Muscle layer of colon (tissue), 2 donors: Measurements from ENCODE around the gene MTMR4.
"Not testable (repeated sequence)": the region's sequence is repeated elsewhere in the genome, so short reads cannot be mapped to it uniquely, and the experiment has no call there.

ENCODE experiments used
- H3K27ac ChIP-seq: one replicate; pipeline ENCODE4 v1.7.0; 2013; ENCODE audit warnings: low read depth, mild to moderate bottlenecking, low read length, moderate library complexity
- H3K27me3 ChIP-seq, 2 donors: one replicate each; pipeline ENCODE4 v1.7.0; 2013; ENCODE audit warnings: low read length in 2 of 2, mild to moderate bottlenecking in 2 of 2; ENCODE audit not compliant: insufficient read depth in 2 of 2, control insufficient read depth in 1 of 2
- H3K36me3 ChIP-seq: one replicate; pipeline ENCODE4 v1.7.0; 2013; ENCODE audit warnings: mild to moderate bottlenecking, low read length; ENCODE audit not compliant: insufficient read depth
- H3K4me1 ChIP-seq: one replicate; pipeline ENCODE4 v1.7.0; 2013; ENCODE audit warnings: mild to moderate bottlenecking, low read length; ENCODE audit not compliant: insufficient read depth
- H3K4me3 ChIP-seq, 2 donors: one replicate each; pipeline ENCODE4 v1.7.0; 2013; ENCODE audit warnings: low read length in 2 of 2, low read depth in 1 of 2, mild to moderate bottlenecking in 1 of 2, moderate library complexity in 1 of 2
- H3K9ac ChIP-seq: one replicate; pipeline ENCODE4 v1.7.0; 2013; ENCODE audit warnings: low read length
- H3K9me3 ChIP-seq: one replicate; pipeline ENCODE4 v1.7.0; 2013; ENCODE audit warnings: mild to moderate bottlenecking, low read length
- donor health status: abdominal sarcoma.
- donor health status: Adenocarcinoma of cecum.

Gene MTMR4

GRCh38 chr17:58491510-58492045, 22.9 kb downstream of the MTMR4 start:
- Histone ChIP-seq H3K4me1 (no peaks in the 10 kb centered on the region), H3K27ac (no peak overlapping the region), H3K36me3 (peaks cover 66% of the 10 kb centered on the region), H3K9me3 (no peaks in the 10 kb centered on the region), H3K27me3 (no peaks in the 10 kb centered on the region), H3K9ac (no peak overlapping the region), H3K4me3 (no peak overlapping the region)

GRCh38 chr17:58488428-58488890, 26.0 kb downstream of the MTMR4 start:
- no peaks in the 10 kb centered on the region for H3K9me3 ChIP-seq
- H3K4me3 ChIP-seq, result no peak overlapping the region
- H3K27me3 ChIP-seq, result no peaks in the 10 kb centered on the region
- peaks cover 41% of the 10 kb centered on the region for H3K36me3 ChIP-seq
- no peaks in the 10 kb centered on the region for H3K4me1 ChIP-seq
- no peak overlapping the region for H3K9ac ChIP-seq
- H3K27ac ChIP-seq, result no peak overlapping the region

- H3K9ac ChIP-seq, result no peak within 1 kb of the TSS
- H3K27me3 ChIP-seq, result no peaks in the 10 kb centered on the region
- H3K27ac ChIP-seq, result no peak within 1 kb of the TSS
- no peaks in the 10 kb centered on the region for H3K9me3 ChIP-seq
- H3K36me3 ChIP-seq, result peaks cover 38% of the 10 kb centered on the region
- H3K4me3 ChIP-seq, result no peak within 1 kb of the TSS
- H3K4me1 ChIP-seq, result no peaks in the 10 kb centered on the region
Measured at GRCh38 chr17:58487589-58488427, 26.6 kb downstream of the MTMR4 start, which contains the start of gene HSF5. TSS of gene HSF5 (minus strand) at chr17:58488408. CDS start at chr17:58488274, 134 bp downstream.

- Histone ChIP-seq H3K9ac (no peak overlapping the region), H3K4me3 (no peak overlapping the region), H3K9me3 (no peaks in the 10 kb centered on the region), H3K27me3 (no peaks in the 10 kb centered on the region), H3K36me3 (peaks cover 10% of the 10 kb centered on the region), H3K27ac (no peak overlapping the region), H3K4me1 (no peaks in the 10 kb centered on the region)
Measured at GRCh38 chr17:58484600-58484999, 29.8 kb downstream of the MTMR4 start.

GRCh38 chr17:58481798-58482197, 32.6 kb downstream of the MTMR4 start:
- H3K9me3 ChIP-seq, H3K9ac ChIP-seq, H3K27ac ChIP-seq, H3K4me3 ChIP-seq, H3K27me3 ChIP-seq, H3K36me3 ChIP-seq, H3K4me1 ChIP-seq: not testable (repeated sequence)

GRCh38 chr17:58480090-58480489, 34.3 kb downstream of the MTMR4 start:
- no peaks in the 10 kb centered on the region for H3K4me1 ChIP-seq
- no peaks in the 10 kb centered on the region for H3K9me3 ChIP-seq

GRCh38 chr17:58476812-58477211, 37.6 kb downstream of the MTMR4 start:
- Histone ChIP-seq H3K36me3 (no peaks in the 10 kb centered on the region), H3K27ac (no peak overlapping the region), H3K9me3 (no peaks in the 10 kb centered on the region), H3K4me3 (no peak overlapping the region), H3K4me1 (no peaks in the 10 kb centered on the region), H3K9ac (no peak overlapping the region), H3K27me3 (no peaks in the 10 kb centered on the region)

More at GRCh38 chr17:58480090-58480489, 34.3 kb downstream of the MTMR4 start:
- H3K27ac ChIP-seq, result no peak overlapping the region
- H3K4me3 ChIP-seq, result no peak overlapping the region
- no peaks in the 10 kb centered on the region for H3K27me3 ChIP-seq
- H3K36me3 ChIP-seq, result no peaks in the 10 kb centered on the region
- H3K9ac ChIP-seq, result no peak overlapping the region

- Histone ChIP-seq H3K9me3 (no peaks in the 10 kb centered on the region), H3K27me3 (no peaks in the 10 kb centered on the region), H3K4me1 (no peaks in the 10 kb centered on the region), H3K9ac (no peak overlapping the region), H3K4me3 (no peak overlapping the region), H3K27ac (no peak overlapping the region), H3K36me3 (no peaks in the 10 kb centered on the region)
Measured at GRCh38 chr17:58475985-58476384, 38.5 kb downstream of the MTMR4 start.

- H3K36me3 ChIP-seq, result no peaks in the 10 kb centered on the region
- H3K9me3 ChIP-seq, result no peaks in the 10 kb centered on the region
- no peaks in the 10 kb centered on the region for H3K27me3 ChIP-seq
- no peak overlapping the region for H3K27ac ChIP-seq
- no peaks in the 10 kb centered on the region for H3K4me1 ChIP-seq
- no peak overlapping the region for H3K9ac ChIP-seq
- no peak overlapping the region for H3K4me3 ChIP-seq
Measured at GRCh38 chr17:58470356-58470755, 44.1 kb downstream of the MTMR4 start.

- H3K4me1 ChIP-seq, result no peaks in the 10 kb centered on the region
- no peaks in the 10 kb centered on the region for H3K27me3 ChIP-seq
- H3K27ac ChIP-seq, result no peak overlapping the region
- no peak overlapping the region for H3K4me3 ChIP-seq
- no peaks in the 10 kb centered on the region for H3K9me3 ChIP-seq
- H3K9ac ChIP-seq, result no peak overlapping the region
- H3K36me3 ChIP-seq, result no peaks in the 10 kb centered on the region
Measured at GRCh38 chr17:58468944-58469343, 45.5 kb downstream of the MTMR4 start.

GRCh38 chr17:58455491-58455890, 58.9 kb downstream of the MTMR4 start:
- Histone ChIP-seq H3K27me3 (no peaks in the 10 kb centered on the region), H3K4me3 (no peak overlapping the region), H3K4me1 (no peaks in the 10 kb centered on the region), H3K27ac (no peak overlapping the region), H3K9me3 (no peaks in the 10 kb centered on the region), H3K36me3 (no peaks in the 10 kb centered on the region), H3K9ac (no peak overlapping the region)

GRCh38 chr17:58452738-58453137, 61.7 kb downstream of the MTMR4 start:
- no peak overlapping the region for H3K9ac ChIP-seq
- H3K36me3 ChIP-seq, result no peaks in the 10 kb centered on the region
- no peak overlapping the region for H3K4me3 ChIP-seq
- no peaks in the 10 kb centered on the region for H3K4me1 ChIP-seq
- no peaks in the 10 kb centered on the region for H3K9me3 ChIP-seq
- no peak overlapping the region for H3K27ac ChIP-seq
- H3K27me3 ChIP-seq, result no peaks in the 10 kb centered on the region
